ENCODE data around the gene CFC1B. TPM values are rescaled to one million over a fixed set of nuclear protein-coding genes. Genes with fewer than 3 reads are reported as not detected.
"Not testable (repeated sequence)": the region's sequence is repeated elsewhere in the genome, so short reads cannot be mapped to it uniquely, and the experiment has no call there.

The CFC1B gene
- not detected in 2 replicates for polyA plus RNA-seq (2014; cell fraction: cytosol; rRNA removed)
- not detected in 2 replicates for polyA plus RNA-seq (2014; cell fraction: nucleus; rRNA removed)

DNA sequence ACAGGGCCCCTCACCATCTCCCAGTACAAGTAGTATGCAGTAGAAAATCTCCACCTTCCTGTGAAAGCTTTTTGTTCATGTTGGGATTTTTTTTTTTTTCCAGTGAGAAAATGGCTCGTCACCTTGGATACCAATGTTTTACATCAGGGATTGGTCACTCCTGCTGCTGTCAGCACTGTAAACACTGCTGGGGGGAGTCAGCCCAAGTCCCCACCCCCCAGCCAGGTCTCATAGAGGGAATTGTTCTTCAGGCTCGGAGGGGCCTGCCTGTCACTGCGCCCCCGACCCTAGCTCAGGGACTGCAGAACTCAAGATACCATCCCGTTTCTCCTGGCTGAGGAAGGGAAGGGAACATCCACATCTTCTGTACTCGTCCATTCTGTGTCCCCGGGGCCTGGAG is at the start of gene CFC1B:
Gene CFC1B, plus strand, starts transcription at position 231 of the 400 bp plus-strand sequence. CDS start 263 bp downstream, outside the sequence.
- not testable (repeated sequence) for DNase-seq (ENCODE audit: low spot score)

DNA sequence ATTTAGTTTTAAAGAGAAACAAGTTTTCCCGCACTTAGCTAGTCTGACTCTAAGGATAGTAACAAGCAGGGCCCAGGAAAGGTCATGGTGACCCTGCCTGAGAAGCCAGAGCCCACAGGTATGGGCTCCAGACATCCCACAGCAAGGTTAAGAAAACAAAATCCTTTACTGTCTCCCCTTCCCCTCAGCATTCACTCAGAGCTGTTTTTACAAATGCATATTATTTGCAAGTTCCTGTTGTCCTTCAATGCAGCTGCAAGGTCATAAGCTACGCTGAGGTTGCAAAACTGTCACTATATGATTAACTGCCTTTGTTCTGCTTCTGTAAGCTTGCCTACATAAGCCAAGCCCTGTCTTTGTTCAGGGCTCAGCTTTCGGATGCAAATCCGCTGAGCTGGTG is 29.9 kb upstream of the CFC1B start:
- not testable (repeated sequence) for DNase-seq (ENCODE audit: low spot score)

DNA sequence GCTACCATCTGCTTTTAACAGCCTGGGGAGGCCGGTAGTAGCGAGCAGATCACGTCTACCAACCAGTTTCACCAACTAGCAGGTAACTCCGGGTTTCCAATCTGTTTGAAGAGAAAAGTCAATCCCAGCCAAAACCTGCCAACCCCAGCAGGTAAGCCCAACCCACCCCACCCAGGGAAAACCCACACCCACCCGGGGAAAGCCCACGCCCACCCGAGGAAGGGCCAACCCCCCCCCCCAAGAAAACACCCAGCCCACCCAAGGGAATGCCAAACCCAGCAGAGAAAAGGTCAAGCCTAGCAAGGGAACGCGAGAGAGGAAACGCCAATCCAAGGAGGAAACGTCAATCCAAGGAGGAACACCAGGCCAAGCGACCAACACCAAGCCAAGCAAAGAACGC is 11.8 kb upstream of the CFC1B start, which contains the start of gene POTEI:
Gene POTEI, minus strand, starts transcription at position 101 of the 400 bp plus-strand sequence. Its CDS starts 93 bp downstream, at position 8.
- not testable (repeated sequence) for DNase-seq (ENCODE audit: low spot score)

DNA sequence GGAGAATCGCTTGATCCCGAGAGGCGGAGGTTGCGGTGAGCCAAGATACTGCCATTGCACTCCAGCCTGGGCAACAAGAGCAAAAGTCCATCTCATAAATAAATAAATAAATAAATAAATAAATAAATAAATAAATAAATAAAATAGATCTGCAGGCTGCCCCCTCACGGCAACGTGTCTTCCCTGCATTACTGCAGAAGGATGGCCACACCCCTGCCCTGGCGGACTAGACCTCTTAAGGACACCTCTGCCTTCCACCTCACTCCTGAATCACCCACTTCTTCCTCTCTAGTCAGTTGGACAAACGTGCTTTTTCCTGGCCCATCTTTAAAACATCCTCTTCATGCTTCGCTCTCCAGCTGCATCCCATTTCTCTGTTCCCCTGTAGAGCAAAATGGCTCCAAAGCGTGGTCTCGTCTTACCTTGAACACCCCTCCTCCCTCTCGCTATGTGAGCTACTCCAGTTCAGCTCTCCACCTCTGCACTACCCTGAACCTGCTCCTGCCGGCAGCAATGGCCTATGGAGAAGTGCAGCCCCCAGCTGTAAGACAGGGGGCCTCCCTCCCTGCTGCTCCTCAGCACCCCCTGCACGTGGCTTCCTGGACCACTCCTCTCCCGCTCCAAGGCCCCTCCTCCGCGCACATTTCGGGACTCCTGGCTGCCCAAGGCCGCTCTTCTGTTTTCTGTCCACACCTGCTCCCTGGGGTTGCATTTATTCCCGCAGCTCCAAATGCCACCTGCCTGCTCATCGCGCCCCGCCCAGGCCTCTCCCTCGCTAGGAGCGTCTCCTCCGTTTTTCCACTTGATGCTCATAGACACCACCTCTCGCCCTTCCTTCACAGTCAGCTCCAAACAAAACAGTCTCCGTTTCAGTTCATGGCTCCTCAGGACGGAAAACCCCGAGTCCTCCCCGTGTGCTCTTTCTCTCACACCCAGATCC is 9.9 kb upstream of the CFC1B start:
- not testable (repeated sequence) for DNase-seq (ENCODE audit: low spot score)

DNA sequence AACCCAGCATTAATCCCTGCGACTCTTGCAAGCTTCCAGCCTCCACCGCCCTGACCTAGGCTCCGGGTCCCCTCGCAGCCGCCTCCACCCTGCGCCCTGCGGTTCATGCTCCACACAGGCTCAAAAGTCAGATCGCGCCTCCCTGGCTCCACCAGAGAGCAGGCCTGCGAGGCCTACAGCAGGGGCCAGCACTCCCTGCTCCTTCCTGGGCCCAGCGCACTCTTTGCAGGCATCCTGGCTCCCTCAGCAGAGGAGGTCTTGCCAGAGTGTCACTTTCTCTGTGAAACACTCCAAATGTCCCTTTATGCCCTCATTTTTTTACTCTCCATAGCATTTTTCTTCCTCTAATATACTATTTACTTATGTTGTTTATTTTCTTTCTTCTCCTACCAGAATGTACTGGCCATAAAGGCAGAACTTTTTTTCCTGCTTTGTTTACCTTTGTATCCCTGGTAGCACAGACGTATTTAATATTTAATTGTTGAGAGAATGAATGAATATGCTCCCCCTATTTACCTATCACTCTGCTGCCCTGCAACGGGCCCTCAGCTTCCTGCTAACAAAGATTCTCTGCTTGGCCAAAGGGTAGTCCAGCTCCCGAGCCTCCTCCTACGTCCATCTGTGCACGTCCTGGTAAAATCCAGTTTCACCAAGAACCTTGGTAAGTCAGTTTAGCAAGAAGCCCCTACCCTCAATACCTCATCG is 9.1 kb upstream of the CFC1B start:
- not testable (repeated sequence) for DNase-seq (ENCODE audit: low spot score)

DNA sequence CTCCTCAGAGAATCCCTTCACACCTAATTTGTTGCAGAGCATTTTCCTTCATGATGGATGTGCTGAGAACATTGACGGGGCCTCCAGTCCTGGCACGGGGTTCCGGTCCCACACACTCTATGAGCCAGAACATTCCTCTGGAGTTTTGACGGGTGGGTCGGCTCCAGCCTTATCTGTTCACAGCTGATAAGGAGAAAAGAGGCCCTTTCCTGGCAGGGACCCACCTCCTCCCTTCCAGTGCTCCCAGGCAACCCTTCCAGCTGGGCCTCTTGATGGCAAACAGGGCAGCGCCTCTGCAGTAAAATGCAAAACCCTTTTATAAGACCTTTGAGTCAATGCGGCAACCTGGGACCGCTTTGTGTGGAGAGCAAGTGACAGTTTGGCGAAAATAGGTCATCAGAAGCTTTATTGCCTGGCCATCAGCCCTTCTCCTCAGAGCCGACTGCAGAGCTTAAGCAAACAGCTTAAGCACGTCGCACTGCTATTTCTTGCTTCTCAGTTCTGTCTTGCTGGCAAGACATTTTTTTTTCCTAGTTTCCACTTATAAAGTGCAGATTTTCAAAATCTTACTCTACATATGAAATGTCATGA is 2.4 kb upstream of the CFC1B start:
- not testable (repeated sequence) for DNase-seq (ENCODE audit: low spot score)

GRCh38 chr2:130522390-130522789 is 1.4 kb downstream of the CFC1B start:
- not testable (repeated sequence) for DNase-seq (ENCODE audit: low spot score)

GRCh38 chr2:130527365-130527967 is 6.4 kb downstream of the CFC1B start:
- not testable (repeated sequence) for DNase-seq (ENCODE audit: low spot score)

DNA sequence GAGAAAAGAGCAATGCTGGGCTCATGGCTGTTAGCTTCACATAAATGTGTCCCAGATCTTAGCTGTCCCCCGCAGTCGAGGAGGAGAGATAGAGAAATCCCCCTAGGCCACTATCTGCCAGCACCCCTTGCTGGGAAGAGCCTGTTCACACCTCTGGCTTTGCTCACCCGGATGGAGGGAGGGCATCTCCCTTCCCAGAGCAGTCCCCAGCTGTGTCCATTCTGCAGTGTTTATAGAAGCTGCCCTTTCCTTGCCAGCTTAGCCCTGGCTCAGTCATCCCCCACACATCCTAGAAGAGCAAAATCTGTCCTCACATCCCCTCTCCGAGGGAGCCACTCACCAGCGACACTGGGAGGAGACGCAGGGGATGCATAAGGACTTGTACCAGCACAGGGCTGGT is 8.5 kb downstream of the CFC1B start:
- not testable (repeated sequence) for DNase-seq (ENCODE audit: low spot score)

GRCh38 chr2:130530212-130530611 is 9.2 kb downstream of the CFC1B start:
- DNase-seq (ENCODE audit: low spot score) = not testable (repeated sequence)

- not testable (repeated sequence) for DNase-seq (ENCODE audit: low spot score)
These were observed 10.2 kb downstream of the CFC1B start for GRCh38 chr2:130531225-130531624.

- DNase-seq (ENCODE audit: low spot score) = not testable (repeated sequence)
These were observed 10.7 kb downstream of the CFC1B start for GRCh38 chr2:130531672-130532071.

- not testable (repeated sequence) for DNase-seq (ENCODE audit: low spot score)
These were observed 15.6 kb downstream of the CFC1B start for GRCh38 chr2:130536654-130537053.

DNA sequence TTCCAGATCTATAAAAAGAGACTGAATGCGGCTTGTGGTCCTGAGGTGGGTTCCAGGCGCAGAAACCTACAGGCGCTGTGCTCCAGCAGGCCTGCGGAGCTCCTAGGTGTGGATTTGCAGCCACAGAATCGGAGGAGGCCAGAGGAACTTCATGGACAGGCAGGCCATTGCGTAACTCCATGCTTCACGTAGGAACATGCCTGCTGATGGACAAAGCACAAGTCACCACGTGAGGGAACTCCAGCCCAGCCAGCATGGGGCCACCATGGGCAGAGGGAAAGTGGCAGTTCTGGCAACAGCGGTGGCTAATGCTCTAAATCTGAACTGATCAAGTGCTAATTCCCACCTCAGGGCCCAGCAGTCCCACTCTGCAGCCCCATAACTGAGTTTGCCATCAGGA is 17.2 kb downstream of the CFC1B start:
- DNase-seq (ENCODE audit: low spot score) = not testable (repeated sequence)

DNA sequence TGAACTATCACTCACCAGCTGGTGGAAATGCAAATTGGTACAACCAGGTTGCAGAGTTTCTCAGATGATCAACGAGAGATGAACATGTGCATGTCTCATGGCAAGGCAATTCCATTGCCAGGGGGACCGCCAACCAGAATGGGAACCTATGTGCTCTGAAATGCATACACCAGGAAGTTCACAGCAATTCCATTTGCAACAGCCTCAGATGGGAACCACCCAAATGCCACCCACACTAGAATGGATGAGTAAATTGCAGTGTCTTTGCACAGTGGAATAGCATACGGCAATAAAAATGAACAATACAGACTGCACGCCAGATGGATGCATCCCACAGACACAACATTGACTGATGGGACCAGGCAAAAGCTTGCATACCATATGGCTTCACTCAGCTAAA is 21.8 kb downstream of the CFC1B start:
- DNase-seq (ENCODE audit: low spot score) = not testable (repeated sequence)

- not testable (repeated sequence) for DNase-seq (ENCODE audit: low spot score)
These were observed 22.9 kb downstream of the CFC1B start for GRCh38 chr2:130543785-130544528.

DNA sequence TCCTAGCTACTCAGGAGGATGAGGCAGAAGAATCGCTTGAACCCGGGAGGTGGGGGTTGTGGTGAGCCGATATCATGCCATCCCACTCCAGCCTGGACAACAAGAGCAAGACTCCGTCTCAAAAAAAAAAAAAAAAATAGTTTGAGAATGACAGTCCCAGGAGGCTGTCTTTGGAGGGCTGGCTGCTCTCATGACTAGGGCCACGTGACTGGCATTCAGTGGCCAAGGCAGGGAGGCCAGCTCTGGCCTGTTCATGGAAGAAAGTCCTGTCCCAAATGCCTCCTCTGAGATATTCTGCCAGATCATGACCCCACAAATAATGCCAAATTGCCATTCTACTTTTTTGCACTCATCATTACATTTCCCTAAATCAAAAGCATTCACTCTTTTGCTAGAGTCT is 24.0 kb downstream of the CFC1B start:
- DNase-seq (ENCODE audit: low spot score) = not testable (repeated sequence)

DNA sequence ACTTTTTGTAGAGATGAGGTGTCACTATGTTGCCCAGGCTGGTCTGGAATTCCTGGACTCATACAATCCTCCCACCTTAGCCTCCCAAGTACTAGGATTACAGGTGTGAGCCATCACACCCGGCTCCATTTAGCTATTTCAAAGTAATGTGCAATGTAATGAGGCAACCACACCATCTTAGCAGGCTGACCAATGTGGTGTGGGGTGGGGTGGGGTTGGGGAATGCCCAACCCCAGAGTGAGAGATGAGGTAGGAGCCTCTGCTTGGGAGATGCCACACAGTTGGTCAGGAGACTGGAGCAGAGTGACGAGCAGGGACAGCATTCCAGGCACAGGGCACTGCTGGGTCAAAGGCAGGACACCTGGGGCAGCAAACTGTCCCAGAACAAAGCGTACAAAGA is 27.4 kb downstream of the CFC1B start:
- not testable (repeated sequence) for DNase-seq (ENCODE audit: low spot score)

DNA sequence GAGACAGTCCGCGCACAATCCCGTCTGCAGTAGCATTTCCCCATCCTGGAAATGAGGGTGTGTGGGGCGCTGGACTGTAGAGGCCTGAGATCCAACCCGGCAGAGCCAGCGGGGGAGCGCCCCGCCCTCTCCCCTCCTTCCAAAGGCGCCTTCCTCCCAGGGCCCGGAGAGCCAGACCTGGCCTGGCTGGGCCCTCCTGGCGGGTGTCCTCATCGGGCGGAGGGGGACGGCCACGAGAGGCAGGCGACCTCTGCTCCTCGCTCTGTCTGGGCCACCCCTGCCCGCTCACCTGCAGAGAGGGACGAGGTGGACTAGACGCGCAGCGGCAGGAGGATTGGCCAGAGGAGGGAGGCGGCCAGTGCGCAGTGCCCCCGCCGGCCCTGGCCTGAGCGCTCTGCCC is 28.5 kb downstream of the CFC1B start:
- not testable (repeated sequence) for DNase-seq (ENCODE audit: low spot score)

GRCh38 chr2:130554178-130554577 is 33.2 kb downstream of the CFC1B start:
- not testable (repeated sequence) for DNase-seq (ENCODE audit: low spot score)

All from SK-N-DZ (cell line).